K562 (cell line): ENCODE results near the gene ZMYND8. TPM values are rescaled to one million over a fixed set of nuclear protein-coding genes. Genes with fewer than 3 reads are reported as not detected.
A peak's percentile ranks its signal among the peaks of the same experiment; 100 is the strongest.

Source experiments
- ATAC-seq: fragments of 200-7000 bp; cut with Tn5 transposase; 3 replicates; pipeline ENCODE4 v1.9.1; 2020; ENCODE audit warnings: moderate library complexity
- BruUV-seq: library from RNA; stranded (reverse); fragments of 400-500 nt; replicated peaks from 2 replicates; lab custom pipeline; 2021; lab: Mats Ljungman, UMichigan
- CTCF ChIA-PET: fragments of 300-600 bp; formaldehyde crosslinking; extraction: SDS; loops from one replicate; lab custom pipeline; 2021; ENCODE audit warnings: low intra/inter-chr PET ratio; lab: Yijun Ruan, JAX
- POLR2A ChIA-PET: fragments of 300-600, 350-650 bp; sonication (Branson Sonifier 250); formaldehyde crosslinking; extraction: SDS; loops from one replicate; lab custom pipeline; 2021; ENCODE audit warnings: antibody characterized with exemption, inconsistent platforms; lab: Yijun Ruan, JAX
- DNase-seq, 4 experiments: peaks; one replicate each; pipeline versions ENCODE4 v3.0.0 to v3.0.0-alpha.2; 2011 to 2018; ENCODE audit warnings: low spot score in 3 of 4, mixed read lengths in 3 of 4; ENCODE audit errors: extremely low read depth in 1 of 4
- FAIRE-seq: peaks from 2 replicates; lab custom pipeline; 2011; peaks lifted over from hg19 to GRCh38; lab: Jason Lieb, UNC
- H2AFZ ChIP-seq: 2 replicates; pipeline ENCODE4 v1.6.0; 2011; ENCODE audit warnings: low read depth, low read length, control low read depth, inconsistent platforms
- H3K27ac ChIP-seq: fragments of 200-600 bp; 3 replicates; pipeline ENCODE4 v1.8.0; 2011; ENCODE audit warnings: low read depth, mild to moderate bottlenecking, control low read depth, inconsistent platforms, low read length, moderate library complexity, mixed read lengths; ENCODE audit errors: extremely low read depth
- H3K27me3 ChIP-seq, 2 experiments: fragments of 300-600 bp in 1 of 2; 2 replicates in 1 of 2; 3 replicates in 1 of 2; pipeline versions ENCODE4 v1.6.0 to v1.8.0; 2011; ENCODE audit warnings: inconsistent platforms in 2 of 2, low read length in 2 of 2, mild to moderate bottlenecking in 1 of 2, mixed read lengths in 1 of 2, moderate library complexity in 1 of 2; ENCODE audit not compliant: control insufficient read depth in 2 of 2, insufficient read depth in 2 of 2
- H3K36me3 ChIP-seq: fragments of 300-600 bp; 3 replicates; pipeline ENCODE4 v1.8.0; 2011; ENCODE audit warnings: mild to moderate bottlenecking, low read length, inconsistent platforms; ENCODE audit not compliant: control insufficient read depth, insufficient read depth
- H3K4me1 ChIP-seq, 2 experiments: fragments of 200-600 bp in 1 of 2; replicated peaks in 1 of 2; 2 replicates in 1 of 2; 3 replicates in 1 of 2; pipeline versions ENCODE4 v1.5.1 to v1.8.0; 2011; ENCODE audit warnings: inconsistent platforms in 2 of 2, low read length in 2 of 2, mild to moderate bottlenecking in 1 of 2, mixed read lengths in 1 of 2, moderate library complexity in 1 of 2; ENCODE audit not compliant: control insufficient read depth in 2 of 2, insufficient read depth in 2 of 2
- H3K4me2 ChIP-seq: 2 replicates; pipeline ENCODE4 v1.6.1; 2011; ENCODE audit warnings: low read length, control low read depth, inconsistent platforms, mixed read lengths; ENCODE audit not compliant: insufficient read depth
- H3K4me3 ChIP-seq: fragments of 200-600 bp; sonication (generic), shearing (Covaris generic); 2 replicates; pipeline ENCODE4 v1.5.1; 2016; ENCODE audit warnings: control low read depth, inconsistent platforms
- H3K79me2 ChIP-seq: fragments of 200-600 bp; 3 replicates; pipeline ENCODE4 v1.8.0; 2011; ENCODE audit warnings: low read length, inconsistent platforms; ENCODE audit not compliant: control insufficient read depth, insufficient read depth
- H3K9ac ChIP-seq, 2 experiments: 2 replicates each; pipeline versions ENCODE4 v1.6.0 to v1.6.1; 2011; ENCODE audit warnings: low read depth in 2 of 2, low read length in 2 of 2, control low read depth in 1 of 2, inconsistent platforms in 1 of 2, mild to moderate bottlenecking in 1 of 2, mixed read lengths in 1 of 2; ENCODE audit not compliant: insufficient read depth in 1 of 2
- H3K9me1 ChIP-seq: one replicate; pipeline ENCODE4 v1.6.0; 2011; ENCODE audit warnings: inconsistent platforms, mild to moderate bottlenecking, low read length, moderate library complexity; ENCODE audit not compliant: control insufficient read depth, insufficient read depth
- H3K9me3 ChIP-seq: replicated peaks from 2 replicates; pipeline ENCODE4 v1.5.1; 2011; ENCODE audit warnings: low read depth, low read length, inconsistent platforms; ENCODE audit not compliant: control insufficient read depth, insufficient read depth
- H4K20me1 ChIP-seq: replicated peaks from 2 replicates; pipeline ENCODE4 v1.6.1; 2011; ENCODE audit warnings: low read length, inconsistent platforms, mixed read lengths; ENCODE audit not compliant: control insufficient read depth, insufficient read depth
- ARHGAP35 ChIP-seq: fragments of 450-650 bp; IDR thresholded peaks from 2 replicates; pipeline ENCODE4 v1.6.1; 2018; ENCODE audit not compliant: partially characterized antibody
- CCNT2 ChIP-seq: IDR thresholded peaks from 2 replicates; pipeline ENCODE4 v1.6.1; 2011; ENCODE audit warnings: borderline replicate concordance, low read depth, mild to moderate bottlenecking, moderate library complexity, mixed read lengths, low read length; ENCODE audit not compliant: insufficient read length; ENCODE audit errors: extremely low read depth
- FOXK2 ChIP-seq, 2 experiments: fragments of 450-650 bp; IDR thresholded peaks in 1 of 2; conservative IDR thresholded peaks in 1 of 2; 2 replicates each; pipeline ENCODE4 v1.6.1; 2016; ENCODE audit warnings: low read depth in 2 of 2, mild to moderate bottlenecking in 1 of 2
- KDM5B ChIP-seq: fragments of 200-600 bp; sonication (generic); IDR thresholded peaks from 2 replicates; pipeline ENCODE4 v1.6.1; 2012; ENCODE audit warnings: low read depth, mild to moderate bottlenecking, moderate library complexity, low read length, control low read depth, inconsistent platforms; ENCODE audit not compliant: insufficient replicate concordance
- MXI1 ChIP-seq: IDR thresholded peaks from 2 replicates; pipeline ENCODE4 v1.6.1; 2011; ENCODE audit warnings: low read depth, mild to moderate bottlenecking, improper control_type of control experiment, low read length
- PPARD ChIP-seq: fragments of 250-450 bp; sonication (Bioruptor Pico); IDR thresholded peaks from 2 replicates; pipeline ENCODE4 v1.8.0; 2022; ENCODE audit warnings: inconsistent platforms, mild to moderate bottlenecking, moderate library complexity
- SMARCB1 ChIP-seq: IDR thresholded peaks from 2 replicates; pipeline ENCODE4 v1.6.1; 2011; ENCODE audit warnings: improper control_type of control experiment, low read depth; ENCODE audit not compliant: insufficient read length
- ZFX ChIP-seq: sonication (generic); formaldehyde crosslinking; IDR thresholded peaks from 2 replicates; pipeline ENCODE4 v1.8.0; 2022; ENCODE audit warnings: mild to moderate bottlenecking, missing genetic modification reagents, moderate library complexity
- ZNF121 ChIP-seq: sonication (generic); formaldehyde crosslinking; conservative IDR thresholded peaks from 2 replicates; pipeline ENCODE4 v1.8.0; 2022; ENCODE audit warnings: missing genetic modification reagents
- WGBS: fragments of 100-300 bp; shearing (Covaris generic); methylation state at CpG from one replicate; pipeline ENCODE4 v1.1.6; 2016; ENCODE audit warnings: low coverage, mixed read lengths; ENCODE audit not compliant: insufficient coverage; ENCODE audit errors: missing lambda C conversion rate; 5-methylcytosine and 5-hydroxymethylcytosine counted together
- in situ Hi-C: fragments of 300-500 bp; cut with MboI; formaldehyde crosslinking; loops from 4 replicates; pipeline ENCODE4 v1.15.0; 2018; ENCODE audit warnings: inconsistent platforms, mixed read lengths
- intact Hi-C: fragments of 100-400 bp; cut with micrococcal nuclease; formaldehyde crosslinking; loops from 2 replicates; pipeline ENCODE4 v1.14.2; 2022
- polyA plus RNA-seq, 8 experiments: library from polyadenylated mRNA; depleted of rRNA in 4 of 8; stranded (reverse) in 5 of 8; unstranded in 3 of 8; fragments of >200 nt; fragmentation: Nextera tagmentation in 2 of 8; fragmentation: Illumina TruSeq in 1 of 8; extraction: Ambion mirVana in 2 of 8; extraction: Trizol in 1 of 8; gene quantifications; 2 replicates each; pipeline versions ENCODE4 v1.2.1 to v1.2.3, GENCODE V29; 2011 to 2014; ENCODE audit warnings: inconsistent platforms in 1 of 8, missing spikeins in 1 of 8
- total RNA-seq, 7 experiments: library from RNA; depleted of rRNA in 6 of 7; stranded (reverse); fragments of >200 nt in 6 of 7; fragmentation: Illumina TruSeq in 2 of 7; extraction: Trizol in 2 of 7; gene quantifications; 2 replicates each; pipeline versions ENCODE4 v1.2.1 to v1.2.3, GENCODE V29; 2011 to 2021; ENCODE audit warnings: low replicate concordance in 1 of 7
- TF ChIP-seq, protein P1 (sequence below): fragments of 250-450 bp; sonication (Bioruptor Pico); IDR thresholded peaks from 2 replicates; pipeline ENCODE4 v1.9.0; 2021; ENCODE audit warnings: mild to moderate bottlenecking, inconsistent platforms
- TF ChIP-seq, protein P2 (sequence below), 3 experiments: fragments of 200-800 bp in 1 of 3; fragments of 250-450 bp in 1 of 3; fragments of 450-650 bp in 1 of 3; sonication (Bioruptor Pico) in 1 of 3; sonication (Bioruptor generic) in 1 of 3; formaldehyde crosslinking in 1 of 3; IDR thresholded peaks; 2 replicates each; pipeline versions ENCODE4 v1.6.1 to v1.8.0; 2016 to 2022; ENCODE audit warnings: mild to moderate bottlenecking in 2 of 3, missing genetic modification characterization in 2 of 3, missing compliant biosample characterization in 1 of 3, moderate library complexity in 1 of 3

ZMYND8 gene
- total and polyA plus RNA-seq, 9 of the 15 experiments (the other 6 are each of a cell fraction or from before 2014, with no cell fraction given) = 31.8 to 148 (median 71.9) TPM

DNA sequence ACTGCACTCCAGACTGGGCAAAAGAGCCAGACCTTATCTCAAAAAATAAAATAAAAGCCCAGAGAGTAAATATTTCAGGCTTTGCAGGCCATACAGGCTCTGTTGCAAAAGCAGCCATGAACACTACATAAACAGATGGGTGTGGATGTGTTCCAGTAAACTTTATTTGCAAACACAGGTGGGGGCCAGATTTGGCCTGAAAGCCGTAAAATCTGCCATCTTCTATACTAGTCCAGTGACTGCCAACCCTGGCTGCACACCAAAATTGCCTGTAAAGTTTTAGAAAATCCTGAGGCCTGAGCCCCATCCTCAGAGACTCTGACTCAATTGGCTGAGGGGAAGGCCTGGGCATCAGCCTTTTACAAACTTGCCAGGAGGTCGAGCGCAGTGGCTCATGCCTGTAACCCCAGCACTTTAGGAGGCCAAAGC is 103.6 kb downstream of the ZMYND8 start (continued):
- TF ChIP-seq, protein P1, sequence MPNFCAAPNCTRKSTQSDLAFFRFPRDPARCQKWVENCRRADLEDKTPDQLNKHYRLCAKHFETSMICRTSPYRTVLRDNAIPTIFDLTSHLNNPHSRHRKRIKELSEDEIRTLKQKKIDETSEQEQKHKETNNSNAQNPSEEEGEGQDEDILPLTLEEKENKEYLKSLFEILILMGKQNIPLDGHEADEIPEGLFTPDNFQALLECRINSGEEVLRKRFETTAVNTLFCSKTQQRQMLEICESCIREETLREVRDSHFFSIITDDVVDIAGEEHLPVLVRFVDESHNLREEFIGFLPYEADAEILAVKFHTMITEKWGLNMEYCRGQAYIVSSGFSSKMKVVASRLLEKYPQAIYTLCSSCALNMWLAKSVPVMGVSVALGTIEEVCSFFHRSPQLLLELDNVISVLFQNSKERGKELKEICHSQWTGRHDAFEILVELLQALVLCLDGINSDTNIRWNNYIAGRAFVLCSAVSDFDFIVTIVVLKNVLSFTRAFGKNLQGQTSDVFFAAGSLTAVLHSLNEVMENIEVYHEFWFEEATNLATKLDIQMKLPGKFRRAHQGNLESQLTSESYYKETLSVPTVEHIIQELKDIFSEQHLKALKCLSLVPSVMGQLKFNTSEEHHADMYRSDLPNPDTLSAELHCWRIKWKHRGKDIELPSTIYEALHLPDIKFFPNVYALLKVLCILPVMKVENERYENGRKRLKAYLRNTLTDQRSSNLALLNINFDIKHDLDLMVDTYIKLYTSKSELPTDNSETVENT (CRISPR knock-in tag) = no peak

DNA sequence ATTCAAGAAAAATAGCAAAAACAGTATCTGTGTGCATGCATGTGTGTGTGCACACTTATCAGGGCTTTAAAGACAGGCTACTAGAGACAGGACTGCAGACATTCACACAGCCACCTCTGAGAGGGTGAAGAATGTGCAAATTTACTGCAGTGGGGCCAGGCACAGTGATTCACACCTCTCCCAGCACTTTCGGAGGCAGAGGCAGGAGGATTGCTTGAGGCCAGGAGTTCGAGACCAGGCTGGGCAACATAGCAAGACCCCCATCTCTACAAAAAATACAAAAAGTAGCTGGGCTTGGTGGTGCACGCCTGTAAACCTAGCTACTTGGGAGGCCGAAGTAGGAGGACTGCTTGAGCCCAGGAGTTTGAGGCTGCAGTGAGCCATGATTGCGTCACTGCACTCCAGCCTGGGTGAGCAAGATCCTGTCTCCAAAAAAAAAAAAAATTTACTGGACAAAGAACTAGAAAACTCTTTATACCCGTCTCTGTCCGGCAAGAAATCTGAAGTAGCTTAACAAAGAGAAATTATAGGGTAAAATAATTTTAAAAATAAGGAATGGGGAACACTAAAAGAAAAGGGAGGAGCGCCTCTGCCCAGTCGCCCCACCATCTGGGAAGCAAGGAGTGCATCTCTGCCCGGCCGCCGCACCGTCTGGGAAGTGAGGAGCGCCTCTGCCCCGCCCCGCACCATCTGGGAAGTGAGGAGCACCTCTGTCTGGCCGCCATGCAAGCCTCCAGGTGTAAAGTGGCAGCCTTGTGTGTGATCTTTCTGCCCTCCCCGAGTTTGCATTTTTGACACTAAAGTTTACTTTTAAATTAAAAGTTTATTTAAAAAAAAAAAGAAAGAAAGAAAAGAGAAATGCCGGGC is 105.1 kb downstream of the ZMYND8 start:
- Histone ChIP-seq H3K79me2 (peaks cover 93% of the 10 kb centered on the region), H3K36me3 (peaks cover 93% of the 10 kb centered on the region), H3K4me1 (peaks cover 10 to 17% of the 10 kb centered on the region in 2 experiments; a peak in 3 of 5 replicates), H2AFZ (no peak overlapping the region), H4K20me1 (no peaks in the 10 kb centered on the region; the same call in 1 of the 2 replicates), H3K9me3 (no peaks in the 10 kb centered on the region), H3K9me1 (no peaks in the 10 kb centered on the region), H3K27me3 (no peaks in the 10 kb centered on the region), H3K27ac (no peak overlapping the region), H3K9ac (no peak overlapping the region), H3K4me3 (no peak overlapping the region), H3K4me2 (no peak overlapping the region)
- ChIA-PET POLR2A (no interaction called here), CTCF (no interaction called here)
- ATAC-seq (no peak), DNase-seq (no peak), FAIRE-seq (no peak)
- BruUV-seq = no TSS peak
- in situ Hi-C loops = no loop called here
- intact Hi-C loops = no loop called here
- 94% methylated on average over 13 of the region's 19 CpGs for WGBS
- no peak for TF ChIP-seq FOXK2 (conservative IDR thresholded peaks at IDR 0.05 in 1 of 2, IDR thresholded peaks at IDR 0.05 in 1 of 2; ENCODE audit: low read depth in 2 of 2)
- TF ChIP-seq ZNF121 (CRISPR knock-in tag) = peak; percentile 54; the same call in 1 of the 2 replicates
- no peak for TF ChIP-seq MXI1
- no peak for TF ChIP-seq CCNT2
- no peak for TF ChIP-seq KDM5B
- TF ChIP-seq ZFX (CRISPR knock-in tag) = no peak
- no peak for TF ChIP-seq SMARCB1
- no peak for TF ChIP-seq PPARD (CRISPR knock-in tag)
- TF ChIP-seq, protein P2, sequence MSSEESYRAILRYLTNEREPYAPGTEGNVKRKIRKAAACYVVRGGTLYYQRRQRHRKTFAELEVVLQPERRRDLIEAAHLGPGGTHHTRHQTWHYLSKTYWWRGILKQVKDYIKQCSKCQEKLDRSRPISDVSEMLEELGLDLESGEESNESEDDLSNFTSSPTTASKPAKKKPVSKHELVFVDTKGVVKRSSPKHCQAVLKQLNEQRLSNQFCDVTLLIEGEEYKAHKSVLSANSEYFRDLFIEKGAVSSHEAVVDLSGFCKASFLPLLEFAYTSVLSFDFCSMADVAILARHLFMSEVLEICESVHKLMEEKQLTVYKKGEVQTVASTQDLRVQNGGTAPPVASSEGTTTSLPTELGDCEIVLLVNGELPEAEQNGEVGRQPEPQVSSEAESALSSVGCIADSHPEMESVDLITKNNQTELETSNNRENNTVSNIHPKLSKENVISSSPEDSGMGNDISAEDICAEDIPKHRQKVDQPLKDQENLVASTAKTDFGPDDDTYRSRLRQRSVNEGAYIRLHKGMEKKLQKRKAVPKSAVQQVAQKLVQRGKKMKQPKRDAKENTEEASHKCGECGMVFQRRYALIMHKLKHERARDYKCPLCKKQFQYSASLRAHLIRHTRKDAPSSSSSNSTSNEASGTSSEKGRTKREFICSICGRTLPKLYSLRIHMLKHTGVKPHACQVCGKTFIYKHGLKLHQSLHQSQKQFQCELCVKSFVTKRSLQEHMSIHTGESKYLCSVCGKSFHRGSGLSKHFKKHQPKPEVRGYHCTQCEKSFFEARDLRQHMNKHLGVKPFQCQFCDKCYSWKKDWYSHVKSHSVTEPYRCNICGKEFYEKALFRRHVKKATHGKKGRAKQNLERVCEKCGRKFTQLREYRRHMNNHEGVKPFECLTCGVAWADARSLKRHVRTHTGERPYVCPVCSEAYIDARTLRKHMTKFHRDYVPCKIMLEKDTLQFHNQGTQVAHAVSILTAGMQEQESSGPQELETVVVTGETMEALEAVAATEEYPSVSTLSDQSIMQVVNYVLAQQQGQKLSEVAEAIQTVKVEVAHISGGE (CRISPR knock-in tag; IDR thresholded peaks at IDR 0.05) = peak in 1 of 3 experiments; percentile 92; a peak in 2 of 6 replicates
- TF ChIP-seq ARHGAP35 = no peak
